DMS53 treated with DMSO at 0.1 percent for 48 hours (cell line): ENCODE measurements around the gene PLXDC1.

Source experiments
- DNase-seq: peaks from one replicate; lab custom pipeline; 2025; ENCODE audit not compliant: unreplicated experiment; lab: John Stamatoyannopoulos, UW

The PLXDC1 gene

GRCh38 chr17:39151150-39151942 is at the start of gene PLXDC1:
Gene PLXDC1 (minus strand): TSS chr17:39151637. CDS start chr17:39151437, 200 bp downstream.
- DNase-seq = no peak

GRCh38 chr17:39200957-39201510 is 49.6 kb upstream of the PLXDC1 start:
- no peak for DNase-seq

GRCh38 chr17:39200070-39200879 is 48.8 kb upstream of the PLXDC1 start, which contains the start of gene RPL19:
Gene RPL19 (plus strand): TSS chr17:39200283. CDS start chr17:39200345, 62 bp downstream.
- no peak for DNase-seq

- peak; percentile 79 for DNase-seq
Observed at GRCh38 chr17:39199820-39200069, 48.3 kb upstream of the PLXDC1 start.

- DNase-seq = no peak
Observed at GRCh38 chr17:39198186-39198566, 46.7 kb upstream of the PLXDC1 start.

- DNase-seq = peak; percentile 37
Observed at GRCh38 chr17:39197380-39198185, 46.1 kb upstream of the PLXDC1 start, which contains the start of gene CACNB1. Gene CACNB1 (minus strand): TSS chr17:39197669. CDS start chr17:39197495, 174 bp downstream.

GRCh38 chr17:39196808-39197291 is 45.4 kb upstream of the PLXDC1 start:
- DNase-seq = no peak

- no peak for DNase-seq
Observed at GRCh38 chr17:39196241-39196807, 44.9 kb upstream of the PLXDC1 start.

GRCh38 chr17:39195568-39196160 is 44.2 kb upstream of the PLXDC1 start:
- DNase-seq = no peak

GRCh38 chr17:39194985-39195524 is 43.6 kb upstream of the PLXDC1 start:
- no peak for DNase-seq

- no peak for DNase-seq
Observed at GRCh38 chr17:39194089-39194984, 42.9 kb upstream of the PLXDC1 start.

GRCh38 chr17:39193346-39193745 is 41.9 kb upstream of the PLXDC1 start:
- no peak for DNase-seq

- DNase-seq = no peak
Observed at GRCh38 chr17:39192901-39193300, 41.5 kb upstream of the PLXDC1 start.

GRCh38 chr17:39191750-39192510 is 40.5 kb upstream of the PLXDC1 start:
- no peak for DNase-seq

GRCh38 chr17:39187152-39187830 is 35.9 kb upstream of the PLXDC1 start:
- no peak for DNase-seq

- no peak for DNase-seq
Observed at GRCh38 chr17:39186481-39187002, 35.1 kb upstream of the PLXDC1 start.

GRCh38 chr17:39183720-39184119 is 32.3 kb upstream of the PLXDC1 start:
- DNase-seq = no peak
